Neural cell (in vitro differentiated cells): ENCODE results near the gene TOM1. TPM values are rescaled to one million over a fixed set of nuclear protein-coding genes. Genes with fewer than 3 reads are reported as not detected.

Source experiments
- H2AFZ ChIP-seq: fragments of 200-600, 300-800 bp; sonication (generic), shearing (Covaris generic); 2 replicates; pipeline ENCODE4 v1.6.0; 2014; ENCODE audit warnings: low read depth, mild to moderate bottlenecking, antibody characterized with exemption, low read length, moderate library complexity
- H3F3A ChIP-seq: fragments of 200-600 bp; shearing (Covaris generic); 2 replicates; pipeline ENCODE4 v1.6.1; 2016; ENCODE audit warnings: mild to moderate bottlenecking, moderate library complexity, mixed read lengths, antibody characterized with exemption, low read length; ENCODE audit not compliant: insufficient read depth, poor library complexity, severe bottlenecking
- H3K27ac ChIP-seq: fragments of 200-600, 300-800 bp; sonication (generic), shearing (Covaris generic); 2 replicates; pipeline ENCODE4 v1.5.1; 2014; ENCODE audit warnings: mild to moderate bottlenecking, low read length, moderate library complexity
- H3K27me3 ChIP-seq: fragments of 300-800, 200-600 bp; sonication (generic), shearing (Covaris generic); 2 replicates; pipeline ENCODE4 v1.6.0; 2014; ENCODE audit warnings: mild to moderate bottlenecking, low read depth, low read length, moderate library complexity; ENCODE audit not compliant: insufficient read depth
- H3K36me3 ChIP-seq: fragments of 300-800, 200-600 bp; sonication (generic), shearing (Covaris generic); 2 replicates; pipeline ENCODE4 v1.5.1; 2014; ENCODE audit warnings: mild to moderate bottlenecking, antibody characterized with exemption, low read length, moderate library complexity; ENCODE audit not compliant: insufficient read depth
- H3K4me2 ChIP-seq: fragments of 300-800, 200-600 bp; sonication (generic), shearing (Covaris generic); 2 replicates; pipeline ENCODE4 v1.6.0; 2014; ENCODE audit warnings: mild to moderate bottlenecking, low read length
- H3K4me3 ChIP-seq: fragments of 300-800, 200-600 bp; sonication (generic), shearing (Covaris generic); 2 replicates; pipeline ENCODE4 v1.5.1; 2014; ENCODE audit warnings: mild to moderate bottlenecking, low read length, moderate library complexity
- H3K79me2 ChIP-seq: fragments of 200-600 bp; shearing (Covaris generic); replicated peaks from 2 replicates; pipeline ENCODE4 v1.6.0; 2014; ENCODE audit warnings: mild to moderate bottlenecking, low read length, moderate library complexity; ENCODE audit not compliant: insufficient read depth
- H3K9ac ChIP-seq: fragments of 300-800, 200-600 bp; sonication (generic), shearing (Covaris generic); 2 replicates; pipeline ENCODE4 v1.6.1; 2016; ENCODE audit warnings: mild to moderate bottlenecking, low read length, mixed read lengths
- H3K9me2 ChIP-seq: fragments of 200-600 bp; shearing (Covaris generic); 2 replicates; pipeline ENCODE4 v1.6.1; 2016; ENCODE audit warnings: mild to moderate bottlenecking, low read length, mixed read lengths; ENCODE audit not compliant: insufficient read depth
- H3K9me3 ChIP-seq: fragments of 200-600, 300-800 bp; sonication (generic), shearing (Covaris generic); 2 replicates; pipeline ENCODE4 v1.6.1; 2016; ENCODE audit warnings: mild to moderate bottlenecking, mixed run types, low read length, moderate library complexity, mixed read lengths
- H4K20me1 ChIP-seq: fragments of 200-600 bp; shearing (Covaris generic); 2 replicates; pipeline ENCODE4 v1.6.1; 2016; ENCODE audit warnings: mild to moderate bottlenecking, mixed run types; ENCODE audit not compliant: insufficient read depth
- CTCF ChIP-seq: fragments of 450-650 bp; IDR thresholded peaks from 2 replicates; pipeline ENCODE4 v1.5.1; 2014; ENCODE audit warnings: antibody characterized with exemption, mild to moderate bottlenecking, moderate library complexity; ENCODE audit not compliant: poor library complexity, severe bottlenecking
- EP300 ChIP-seq: fragments of 450-650 bp; conservative IDR thresholded peaks from 2 replicates; pipeline ENCODE4 v1.6.1; 2014; ENCODE audit warnings: antibody characterized with exemption, mild to moderate bottlenecking, moderate library complexity; ENCODE audit not compliant: poor library complexity, severe bottlenecking
- EZH2 ChIP-seq: fragments of 200-600, 300-800 bp; shearing (Covaris generic), sonication (generic); IDR thresholded peaks from 2 replicates; pipeline ENCODE4 v1.6.1; 2014; ENCODE audit warnings: antibody characterized with exemption, low read length, borderline replicate concordance, mild to moderate bottlenecking; ENCODE audit not compliant: insufficient read depth, poor library complexity, severe bottlenecking
- MXI1 ChIP-seq: fragments of 450-650 bp; conservative IDR thresholded peaks from 2 replicates; pipeline ENCODE4 v1.6.1; 2014; ENCODE audit warnings: antibody characterized with exemption, mild to moderate bottlenecking; ENCODE audit not compliant: poor library complexity, severe bottlenecking
- REST ChIP-seq: IDR thresholded peaks from 2 replicates; pipeline ENCODE4 v1.6.1; 2012; ENCODE audit warnings: borderline replicate concordance
- SMC3 ChIP-seq: fragments of 450-650 bp; conservative IDR thresholded peaks from 2 replicates; pipeline ENCODE4 v1.6.1; 2014; ENCODE audit warnings: antibody characterized with exemption, mild to moderate bottlenecking, moderate library complexity; ENCODE audit not compliant: poor library complexity
- polyA plus RNA-seq: library from polyadenylated mRNA; depleted of rRNA; stranded (reverse); fragments of >200 nt; gene quantifications from 2 replicates; pipeline ENCODE4 v1.2.3, GENCODE V29; 2014

Gene TOM1
- polyA plus RNA-seq, 1 donor from 2014 or later: 13.3 TPM

- TF ChIP-seq REST (no peak), MXI1 (peak; percentile 7), EZH2 (no peak)
- Histone ChIP-seq H3F3A (no peaks in the 10 kb centered on the region), H3K79me2 (no peaks in the 10 kb centered on the region), H3K9me3 (no peaks in the 10 kb centered on the region), H3K36me3 (no peaks in the 10 kb centered on the region), H3K4me2 (no peak overlapping the region), H4K20me1 (no peaks in the 10 kb centered on the region), H2AFZ (no peak overlapping the region), H3K9ac (no peak overlapping the region), H3K4me3 (no peak overlapping the region), H3K27me3 (no peaks in the 10 kb centered on the region), H3K9me2 (no peaks in the 10 kb centered on the region), H3K27ac (no peak overlapping the region)
These were observed 12.7 kb downstream of the TOM1 start for GRCh38 chr22:35312198-35313059.

- no peaks in the 10 kb centered on the region for H3K9me3 ChIP-seq
- no peaks in the 10 kb centered on the region for H3K27me3 ChIP-seq
- no peak overlapping the region for H3K4me2 ChIP-seq
- H3K9ac ChIP-seq: no peak overlapping the region
- H3K79me2 ChIP-seq: no peaks in the 10 kb centered on the region
- H2AFZ ChIP-seq: no peak overlapping the region
- H3K4me3 ChIP-seq: no peak overlapping the region
- no peaks in the 10 kb centered on the region for H3K9me2 ChIP-seq
- no peaks in the 10 kb centered on the region for H3F3A ChIP-seq
- no peaks in the 10 kb centered on the region for H3K36me3 ChIP-seq
- H3K27ac ChIP-seq: no peak overlapping the region
- no peaks in the 10 kb centered on the region for H4K20me1 ChIP-seq
- TF ChIP-seq CTCF: no peak
- no peak for TF ChIP-seq EP300
- TF ChIP-seq EZH2: no peak
- TF ChIP-seq REST: no peak
- no peak for TF ChIP-seq MXI1
- TF ChIP-seq SMC3: no peak
These were observed 13.8 kb downstream of the TOM1 start for GRCh38 chr22:35313311-35314121.
